OCI-LY1 (cell line): Measurements from ENCODE around the gene PKN1.

ENCODE experiments used
- CTCF ChIP-seq: fragments of 200-600 bp; sonication (generic), shearing (Covaris generic); IDR thresholded peaks from 2 replicates; pipeline ENCODE4 v1.5.1; 2017; ENCODE audit warnings: mild to moderate bottlenecking, antibody characterized with exemption, low read length, moderate library complexity, mixed read lengths
- EZH2 ChIP-seq: fragments of 200-600 bp; sonication (generic), shearing (Covaris generic); IDR thresholded peaks from 2 replicates; pipeline ENCODE4 v1.8.0; 2017; ENCODE audit warnings: borderline replicate concordance, mixed run types, mild to moderate bottlenecking, antibody characterized with exemption, low read length, moderate library complexity, mixed read lengths

- TF ChIP-seq CTCF: no peak
- no peak for TF ChIP-seq EZH2
Observed at GRCh38 chr19:14476327-14476672, 43.2 kb downstream of the PKN1 start.
